PFSK-1 (cell line): Measurements from ENCODE around the gene RIBC1.

ENCODE experiments used
- FOXP2 ChIP-seq: optimal IDR thresholded peaks from 2 replicates; pipeline ENCODE3; 2011; ENCODE audit warnings: borderline replicate concordance, control low read depth, inconsistent platforms; ENCODE audit not compliant: insufficient read depth; ENCODE audit errors: extremely low read length, extremely low read depth
- POLR2AphosphoS5 ChIP-seq: IDR thresholded peaks from 2 replicates; pipeline ENCODE4 v1.6.1; 2012; ENCODE audit warnings: low read depth, mild to moderate bottlenecking, control low read depth, low read length, moderate library complexity
- SIN3A ChIP-seq: IDR thresholded peaks from 2 replicates; pipeline ENCODE4 v1.6.1; 2012; ENCODE audit warnings: mild to moderate bottlenecking, low read length, moderate library complexity, borderline replicate concordance; ENCODE audit not compliant: insufficient read depth
- TAF1 ChIP-seq: IDR thresholded peaks from 2 replicates; pipeline ENCODE4 v1.6.1; 2012; ENCODE audit warnings: low read length, control low read depth, borderline replicate concordance; ENCODE audit not compliant: insufficient read depth
- TF ChIP-seq, protein P1 (sequence below), 2 experiments: IDR thresholded peaks; 2 replicates each; pipeline versions ENCODE4 v1.6.1 to v1.8.0; 2011 to 2012; ENCODE audit warnings: low read depth in 2 of 2, low read length in 2 of 2, control low read depth in 1 of 2, inconsistent platforms in 1 of 2, mild to moderate bottlenecking in 1 of 2, moderate library complexity in 1 of 2; ENCODE audit not compliant: insufficient read depth in 1 of 2

Gene RIBC1

DNA sequence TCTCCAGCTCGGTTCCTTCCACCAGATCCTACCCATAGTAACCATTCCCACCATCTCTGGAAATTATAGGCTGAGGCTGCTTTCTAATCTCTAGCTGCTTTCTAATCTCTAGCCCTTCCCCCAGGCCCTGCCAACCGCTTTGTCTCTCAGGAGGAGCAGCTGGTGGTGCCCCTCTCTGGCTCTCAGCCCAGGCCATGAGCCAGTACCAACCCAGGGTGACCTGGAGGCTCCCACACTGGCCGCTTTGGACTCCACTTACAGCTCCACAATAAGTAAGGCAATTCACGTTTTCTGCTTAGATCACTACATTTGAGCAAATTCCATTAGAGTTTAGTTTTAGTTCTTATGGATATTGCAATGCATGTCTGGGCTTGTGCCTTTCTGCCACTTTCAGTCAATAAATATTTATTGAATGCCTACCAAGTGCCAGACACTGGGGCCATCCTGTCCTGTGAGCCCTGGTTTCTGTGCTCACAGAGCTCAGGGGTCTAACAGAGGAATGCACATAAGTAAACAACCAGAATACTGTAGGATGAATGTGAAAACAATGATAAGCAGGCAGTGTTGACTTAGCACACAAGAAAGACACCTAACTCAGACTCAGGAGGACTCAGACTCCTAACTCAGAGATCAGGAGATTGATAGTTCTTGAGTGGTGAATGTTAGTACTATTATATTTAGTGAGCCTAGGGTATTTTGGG, 39.1 kb upstream of the RIBC1 start:
- TF ChIP-seq TAF1: no peak
- TF ChIP-seq SIN3A: no peak
- TF ChIP-seq FOXP2: no peak
- TF ChIP-seq POLR2AphosphoS5: no peak
- TF ChIP-seq, protein P1, sequence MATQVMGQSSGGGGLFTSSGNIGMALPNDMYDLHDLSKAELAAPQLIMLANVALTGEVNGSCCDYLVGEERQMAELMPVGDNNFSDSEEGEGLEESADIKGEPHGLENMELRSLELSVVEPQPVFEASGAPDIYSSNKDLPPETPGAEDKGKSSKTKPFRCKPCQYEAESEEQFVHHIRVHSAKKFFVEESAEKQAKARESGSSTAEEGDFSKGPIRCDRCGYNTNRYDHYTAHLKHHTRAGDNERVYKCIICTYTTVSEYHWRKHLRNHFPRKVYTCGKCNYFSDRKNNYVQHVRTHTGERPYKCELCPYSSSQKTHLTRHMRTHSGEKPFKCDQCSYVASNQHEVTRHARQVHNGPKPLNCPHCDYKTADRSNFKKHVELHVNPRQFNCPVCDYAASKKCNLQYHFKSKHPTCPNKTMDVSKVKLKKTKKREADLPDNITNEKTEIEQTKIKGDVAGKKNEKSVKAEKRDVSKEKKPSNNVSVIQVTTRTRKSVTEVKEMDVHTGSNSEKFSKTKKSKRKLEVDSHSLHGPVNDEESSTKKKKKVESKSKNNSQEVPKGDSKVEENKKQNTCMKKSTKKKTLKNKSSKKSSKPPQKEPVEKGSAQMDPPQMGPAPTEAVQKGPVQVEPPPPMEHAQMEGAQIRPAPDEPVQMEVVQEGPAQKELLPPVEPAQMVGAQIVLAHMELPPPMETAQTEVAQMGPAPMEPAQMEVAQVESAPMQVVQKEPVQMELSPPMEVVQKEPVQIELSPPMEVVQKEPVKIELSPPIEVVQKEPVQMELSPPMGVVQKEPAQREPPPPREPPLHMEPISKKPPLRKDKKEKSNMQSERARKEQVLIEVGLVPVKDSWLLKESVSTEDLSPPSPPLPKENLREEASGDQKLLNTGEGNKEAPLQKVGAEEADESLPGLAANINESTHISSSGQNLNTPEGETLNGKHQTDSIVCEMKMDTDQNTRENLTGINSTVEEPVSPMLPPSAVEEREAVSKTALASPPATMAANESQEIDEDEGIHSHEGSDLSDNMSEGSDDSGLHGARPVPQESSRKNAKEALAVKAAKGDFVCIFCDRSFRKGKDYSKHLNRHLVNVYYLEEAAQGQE (IDR thresholded peaks at IDR 0.05; ENCODE audit: insufficient read depth in 1 of 2, low read depth in 2 of 2, low read length in 2 of 2): no peak

DNA sequence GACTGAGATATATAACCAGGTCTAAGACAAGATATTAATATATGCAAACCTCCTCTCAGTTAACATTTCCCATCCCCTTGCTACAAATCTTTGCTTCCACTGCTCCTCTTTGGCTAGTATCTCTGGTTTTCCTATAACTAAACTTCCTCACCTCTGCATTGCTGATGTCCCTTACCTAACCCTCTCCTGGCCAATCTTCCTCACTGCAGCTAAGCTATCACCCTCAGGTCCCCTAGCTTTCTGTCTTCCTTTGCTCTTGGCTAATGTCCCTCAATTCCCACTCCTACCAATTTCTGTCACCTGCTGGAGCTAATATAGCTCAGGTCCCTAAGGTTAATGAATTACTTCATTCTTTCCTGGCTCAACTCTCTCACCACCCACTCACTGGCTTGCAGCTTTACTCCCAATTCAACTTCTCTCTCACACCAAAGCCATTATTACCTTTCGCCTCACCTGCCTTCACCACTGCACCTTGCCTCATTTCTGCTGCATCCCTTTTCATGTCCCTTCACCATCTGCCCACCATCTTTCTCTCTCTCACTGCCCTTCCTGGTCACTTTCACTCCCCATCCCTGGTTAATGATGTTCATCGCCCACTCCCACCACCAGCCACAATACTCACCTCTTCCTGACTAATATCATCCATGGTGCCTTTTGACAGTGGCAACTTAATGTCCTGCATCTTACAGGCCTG, 26.9 kb upstream of the RIBC1 start:
- no peak for TF ChIP-seq TAF1
- TF ChIP-seq POLR2AphosphoS5: peak; percentile 29; the same call in 1 of the 2 replicates

DNA sequence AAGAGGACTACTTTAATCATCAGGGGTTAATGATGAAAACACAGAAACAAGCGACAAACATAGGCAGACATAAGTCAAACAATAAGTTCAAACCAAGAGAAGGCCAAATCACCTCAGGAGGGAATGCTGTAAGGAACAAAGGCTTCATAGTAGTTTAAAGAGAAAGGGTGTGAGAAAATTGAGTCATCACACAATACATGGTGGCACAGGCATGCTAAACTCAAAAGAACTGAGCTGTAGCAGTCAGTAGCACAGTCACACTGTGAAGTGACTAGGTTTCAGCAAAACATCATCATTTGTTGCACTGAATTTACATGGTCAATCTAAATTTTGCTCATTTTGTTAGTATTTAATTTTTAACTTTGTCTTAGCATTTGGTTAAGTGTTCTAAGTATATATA, 24.5 kb upstream of the RIBC1 start:
- TF ChIP-seq, protein P1 (IDR thresholded peaks at IDR 0.05; ENCODE audit: insufficient read depth in 1 of 2, low read depth in 2 of 2, low read length in 2 of 2): no peak
- TF ChIP-seq TAF1 (no peak), FOXP2 (no peak), POLR2AphosphoS5 (no peak), SIN3A (no peak)

DNA sequence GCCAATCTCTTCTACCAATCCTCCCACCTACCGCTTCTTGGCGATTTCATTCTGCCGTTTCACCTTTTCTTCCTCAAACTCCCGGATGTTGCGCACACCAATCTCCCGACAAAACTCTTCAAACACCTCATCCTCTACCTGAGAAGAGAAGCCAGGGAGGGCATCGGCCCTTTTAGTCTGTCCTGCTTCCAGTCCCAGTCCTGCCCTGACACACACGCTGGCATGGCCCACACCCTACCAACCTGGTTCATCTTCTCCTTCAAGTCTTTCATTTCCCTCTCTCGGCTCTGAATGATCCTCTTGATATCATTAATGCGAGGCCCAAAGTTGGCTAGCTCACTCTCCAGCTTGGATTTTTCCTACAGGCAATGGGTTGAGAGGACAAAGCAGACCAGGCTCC, 19.1 kb upstream of the RIBC1 start:
- TF ChIP-seq, protein P1 (IDR thresholded peaks at IDR 0.05; ENCODE audit: insufficient read depth in 1 of 2, low read depth in 2 of 2, low read length in 2 of 2): no peak
- TF ChIP-seq POLR2AphosphoS5 (no peak), TAF1 (no peak), FOXP2 (no peak), SIN3A (no peak)

DNA sequence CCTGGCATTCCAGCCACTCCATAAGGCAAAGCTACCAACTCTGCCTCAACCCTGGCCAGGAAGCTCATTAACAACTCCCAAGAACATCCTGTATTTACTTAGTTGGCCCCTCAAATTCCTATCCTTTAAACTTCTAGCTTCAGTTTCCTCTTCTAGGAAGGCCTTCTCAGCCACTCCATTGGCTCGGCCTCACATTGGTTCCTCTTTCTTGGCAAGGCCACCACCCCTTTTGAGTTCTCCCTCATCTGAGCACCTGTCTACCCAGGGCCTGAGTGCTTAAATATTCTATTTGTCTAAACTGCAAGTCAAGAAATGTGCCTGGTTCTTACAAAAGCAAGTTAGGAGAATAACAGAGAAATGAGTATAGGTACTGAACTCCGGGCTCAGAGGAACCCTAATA, 10.2 kb upstream of the RIBC1 start:
- TF ChIP-seq, protein P1 (IDR thresholded peaks at IDR 0.05; ENCODE audit: insufficient read depth in 1 of 2, low read depth in 2 of 2, low read length in 2 of 2): no peak
- TF ChIP-seq POLR2AphosphoS5: no peak
- no peak for TF ChIP-seq SIN3A
- no peak for TF ChIP-seq FOXP2
- no peak for TF ChIP-seq TAF1
